GM19193 (cell line): ENCODE results near the gene LLPH.

ENCODE experiments used
- POLR2A ChIP-seq: IDR thresholded peaks from 4 replicates; pipeline ENCODE4 v1.6.1; 2011; ENCODE audit not compliant: insufficient read depth, insufficient read length; ENCODE audit errors: extremely low read depth

LLPH gene

DNA sequence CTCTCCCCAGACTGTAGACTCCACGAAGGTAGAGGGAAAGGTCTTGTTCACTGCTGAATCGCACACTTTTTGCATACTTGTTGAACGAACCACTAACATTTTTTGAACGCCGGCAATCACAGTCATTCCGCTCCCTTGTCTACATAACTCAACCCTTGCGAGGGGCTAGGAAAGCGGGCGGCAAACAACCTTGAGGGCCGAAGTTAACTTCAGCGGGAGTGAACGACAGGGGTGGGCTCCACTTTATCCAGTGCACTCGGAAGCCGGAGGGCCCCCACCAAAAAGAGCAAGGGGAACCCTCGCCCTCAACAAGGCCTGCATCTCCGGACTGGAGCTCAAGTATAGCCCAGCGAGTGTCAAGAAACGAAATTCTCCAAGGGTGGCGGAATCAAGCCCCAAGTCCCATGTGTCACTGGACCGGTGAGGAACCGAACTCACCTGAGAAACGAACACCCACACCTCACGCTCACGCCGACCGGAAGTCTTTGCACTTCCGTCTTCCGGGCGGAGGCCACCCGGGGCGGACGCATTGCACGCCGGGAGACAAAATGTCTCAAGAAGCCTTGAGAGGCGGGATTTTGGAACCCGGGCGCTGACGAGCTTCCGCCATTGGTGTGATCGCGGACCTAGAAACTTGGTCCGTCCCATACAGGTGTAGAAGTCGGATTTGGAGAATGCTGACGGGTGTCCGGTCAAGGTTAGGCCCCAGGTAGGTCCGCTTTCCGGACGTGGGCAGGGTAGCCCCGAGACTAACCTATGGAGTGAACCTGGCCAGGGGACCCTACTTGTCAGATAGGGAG, at the start of gene LLPH:
LLPH (minus strand) TSS at position 484 of the 800 bp plus-strand sequence. CDS start 1,644 bp downstream, outside the sequence.
- peak; percentile 98 for TF ChIP-seq POLR2A

- TF ChIP-seq POLR2A: no peak
Observed at GRCh38 chr12:66176105-66176900, 45.8 kb upstream of the LLPH start.

DNA sequence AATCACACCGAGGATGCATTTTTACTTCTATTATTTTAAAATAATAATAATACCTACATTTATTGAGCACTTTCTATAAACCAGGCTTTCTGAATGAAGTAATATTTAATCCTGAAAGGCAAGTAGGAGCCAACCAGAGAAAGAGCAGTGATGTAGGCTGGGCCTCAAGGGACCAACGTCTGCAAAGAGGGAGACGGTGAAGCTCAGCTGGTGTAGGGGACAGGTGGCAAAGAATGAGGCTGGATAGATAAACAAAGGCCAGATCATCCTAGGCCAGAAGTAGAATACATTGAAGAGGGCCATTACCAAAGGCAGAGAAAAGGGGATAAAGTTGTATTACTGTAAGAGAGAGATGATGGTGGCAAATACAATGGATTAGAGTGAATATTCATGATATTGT, 40.1 kb upstream of the LLPH start:
- no peak for TF ChIP-seq POLR2A

DNA sequence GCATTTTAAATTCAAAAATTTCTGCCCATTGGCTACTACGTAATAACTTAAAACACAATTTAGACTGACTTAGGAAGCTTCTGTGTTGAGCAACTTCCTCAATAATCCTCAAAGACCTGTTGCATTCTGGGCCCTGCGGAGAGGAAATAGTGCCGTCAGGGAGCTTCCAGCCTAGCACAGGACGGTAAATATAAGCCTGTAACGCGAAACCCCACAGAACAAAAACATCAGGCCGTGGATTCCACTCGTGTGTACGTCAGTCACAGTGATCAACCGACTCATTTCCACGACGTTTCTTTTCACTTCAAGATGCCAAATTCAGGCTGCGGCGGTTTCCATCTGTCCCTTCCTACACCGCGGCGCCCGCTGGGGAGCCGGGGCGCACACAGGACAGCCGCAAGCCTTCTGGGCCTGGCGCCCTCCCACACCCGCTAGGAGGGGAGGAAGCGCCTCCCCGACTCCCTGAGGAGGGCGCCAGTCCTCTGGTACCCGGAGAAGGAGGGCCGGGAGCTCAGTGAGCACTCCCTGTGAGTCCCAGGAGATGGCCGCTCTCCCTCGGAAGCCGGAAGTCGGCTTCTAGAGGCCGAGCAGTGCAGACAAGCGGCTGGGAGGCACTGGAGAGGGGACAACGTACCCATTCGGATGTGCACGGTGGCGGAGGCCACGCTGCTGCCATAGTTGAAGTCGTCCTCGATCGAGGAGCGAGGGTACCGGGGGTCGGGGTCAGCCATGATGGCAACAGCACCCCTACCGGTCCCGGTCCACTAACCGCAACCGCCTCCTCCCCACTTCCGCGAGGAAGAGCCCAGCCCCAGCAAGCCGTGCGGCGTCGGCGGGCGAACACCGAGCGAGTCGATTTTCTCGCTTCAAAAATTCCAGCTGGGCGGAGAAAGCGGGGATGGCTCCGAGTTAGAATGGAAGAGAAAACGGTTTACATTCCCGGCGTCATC, 38.9 kb upstream of the LLPH start, which contains the start of gene TMBIM4:
TMBIM4 (minus strand) TSS at position 776 of the 950 bp plus-strand sequence; CDS start at position 731, 45 bp downstream.
- TF ChIP-seq POLR2A: peak; percentile 92

- TF ChIP-seq POLR2A: no peak
Observed at GRCh38 chr12:66168410-66168809, 37.9 kb upstream of the LLPH start.

DNA sequence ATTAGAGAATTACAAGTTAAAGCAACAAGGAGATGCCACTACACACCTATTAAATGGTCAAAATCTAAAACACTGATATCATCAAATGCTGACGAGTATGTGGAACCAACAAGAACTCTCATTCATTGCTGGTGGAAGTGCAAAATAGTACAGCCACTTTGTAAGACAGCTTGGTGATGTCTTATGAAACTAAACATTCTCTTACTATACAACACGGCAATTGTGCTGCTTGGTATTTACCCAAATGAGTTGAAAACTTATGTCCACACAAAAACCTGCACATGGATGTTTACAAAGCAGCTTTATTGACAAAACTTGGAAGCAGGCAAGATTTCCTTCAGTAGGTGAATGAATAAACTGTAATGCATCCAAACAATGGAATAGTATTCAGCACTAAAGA, 36.0 kb upstream of the LLPH start:
- no peak for TF ChIP-seq POLR2A

DNA sequence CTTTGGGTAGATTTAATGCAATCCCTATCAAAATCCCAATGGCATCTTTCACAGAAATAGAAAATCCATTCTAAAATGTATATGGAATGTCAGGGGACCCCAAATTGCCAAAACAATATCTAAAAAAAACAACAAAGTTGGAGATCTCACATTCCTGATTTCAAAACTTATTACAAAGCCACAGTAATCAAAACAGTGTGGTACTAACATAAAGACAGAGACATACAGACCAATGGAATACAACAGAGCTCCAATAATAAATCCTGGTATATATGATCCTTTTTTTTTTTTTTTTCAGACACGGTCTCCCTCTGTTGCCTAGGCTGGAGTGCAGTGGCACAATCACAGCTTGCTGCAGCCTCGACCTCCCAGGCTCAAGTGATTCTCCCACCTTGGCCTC, 34.6 kb upstream of the LLPH start:
- TF ChIP-seq POLR2A: no peak

- no peak for TF ChIP-seq POLR2A
Observed at GRCh38 chr12:66164349-66164821, 33.8 kb upstream of the LLPH start.

- TF ChIP-seq POLR2A: no peak
Observed at GRCh38 chr12:66163289-66163688, 32.7 kb upstream of the LLPH start.

DNA sequence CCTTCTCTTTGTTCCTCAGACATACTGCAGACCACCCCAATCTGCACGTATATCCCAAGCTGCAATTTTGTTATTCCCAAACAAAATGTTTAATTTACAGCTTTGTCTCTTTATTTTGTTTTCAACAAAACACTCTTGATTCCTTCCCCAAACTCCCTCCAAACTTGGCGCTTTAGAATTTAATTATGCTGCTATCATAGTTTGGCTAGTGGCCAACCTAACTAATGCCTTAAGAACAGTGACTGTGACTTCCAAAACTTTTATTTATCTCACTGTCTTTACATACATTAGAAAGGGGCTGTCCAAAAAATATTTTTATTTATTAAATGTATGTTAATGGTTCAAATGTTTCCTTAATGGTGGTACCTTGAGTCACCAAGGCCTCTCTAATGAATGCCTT, 32.2 kb upstream of the LLPH start:
- TF ChIP-seq POLR2A: no peak

DNA sequence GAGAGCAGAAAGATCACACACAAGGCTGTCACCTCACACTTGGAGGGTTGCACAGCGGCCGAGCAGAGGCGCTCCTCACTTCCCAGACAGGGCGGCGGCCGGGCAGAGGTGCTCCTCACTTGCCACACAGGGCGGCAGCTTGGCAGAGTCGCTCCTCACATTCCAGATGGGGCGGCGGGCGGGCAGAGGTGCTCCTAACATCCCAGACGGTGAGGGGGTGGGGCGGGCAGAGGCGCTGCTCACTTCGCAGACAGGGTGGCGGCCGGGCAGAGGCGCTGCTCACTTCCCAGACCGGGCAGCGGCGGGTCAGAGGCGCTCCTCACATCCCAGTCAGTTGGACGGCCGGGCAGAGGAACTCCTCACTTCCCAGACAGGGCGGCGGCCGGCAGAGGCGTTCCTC, 30.2 kb upstream of the LLPH start:
- TF ChIP-seq POLR2A: no peak

GRCh38 chr12:66159123-66159522, 28.6 kb upstream of the LLPH start:
- TF ChIP-seq POLR2A: no peak

DNA sequence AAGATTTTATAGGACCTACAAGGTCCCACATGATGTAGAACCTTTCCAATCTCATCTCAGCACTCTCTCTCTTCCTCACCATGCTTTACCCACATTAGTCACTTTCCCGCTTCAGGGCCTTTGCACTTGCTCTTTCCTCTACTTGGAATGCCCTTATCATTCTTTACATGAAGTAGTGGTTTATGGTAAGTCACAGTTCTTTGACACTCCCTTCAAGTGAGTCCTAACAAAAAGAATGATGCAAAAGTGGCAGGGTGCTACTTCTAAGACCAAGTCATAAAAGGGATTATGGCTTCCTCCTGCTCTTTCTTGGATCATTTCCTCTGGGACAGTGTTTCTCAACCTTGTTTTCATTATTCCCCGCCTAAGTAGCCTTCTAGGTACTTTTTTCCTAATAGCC, 26.1 kb upstream of the LLPH start:
- no peak for TF ChIP-seq POLR2A

DNA sequence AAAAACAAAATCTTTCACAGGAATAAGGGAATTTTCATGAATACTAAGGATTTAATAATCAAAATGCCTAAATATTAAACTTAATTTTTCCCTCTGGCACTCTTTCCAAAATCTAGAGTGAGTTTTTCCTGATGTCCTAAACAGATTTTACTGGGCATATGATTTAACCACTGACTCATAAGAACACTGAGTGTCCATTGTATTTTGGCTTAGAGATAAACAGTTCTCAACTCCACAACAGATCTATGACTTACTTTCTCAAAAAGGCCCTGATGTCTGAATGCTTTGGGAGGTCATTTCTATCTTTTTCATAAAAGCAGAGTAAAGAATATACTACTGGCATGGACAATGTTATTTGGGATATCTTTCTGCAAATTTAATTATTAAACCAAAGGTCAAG, 24.2 kb upstream of the LLPH start:
- no peak for TF ChIP-seq POLR2A
